Central memory CD8-positive, alpha-beta T cell (primary cell): Measurements from ENCODE around the gene CPZ.

ENCODE experiments used
- ATAC-seq: fragments of 150-1000 bp; cut with Tn5 transposase; replicated peaks from 2 replicates; pipeline ENCODE4 v1.10.0; 2022; ENCODE audit warnings: mild to moderate bottlenecking, moderate FRiP score, moderate number of reproducible peaks; ENCODE audit not compliant: poor library complexity, severe bottlenecking; ENCODE audit errors: extremely low read depth
- DNase-seq, 2 donors: peaks; one replicate each; pipeline ENCODE4 v3.0.0; 2021; ENCODE audit warnings: low spot score in 2 of 2
- H3K27ac Mint-ChIP-seq: one replicate; pipeline ENCODE4 v1.8.0; 2022; ENCODE audit warnings: low read depth, mild to moderate bottlenecking, moderate library complexity, mixed read lengths
- H3K27me3 Mint-ChIP-seq: one replicate; pipeline ENCODE4 v1.8.0; 2022; ENCODE audit warnings: mixed read lengths
- H3K36me3 Mint-ChIP-seq: one replicate; pipeline ENCODE4 v1.8.0; 2022; ENCODE audit warnings: mild to moderate bottlenecking, moderate library complexity, mixed read lengths; ENCODE audit not compliant: insufficient read depth
- H3K4me1 Mint-ChIP-seq: one replicate; pipeline ENCODE4 v1.8.0; 2022; ENCODE audit warnings: mixed read lengths
- H3K4me3 Mint-ChIP-seq: one replicate; pipeline ENCODE4 v1.8.0; 2022; ENCODE audit warnings: mild to moderate bottlenecking, moderate library complexity, mixed read lengths
- H3K9me3 Mint-ChIP-seq: one replicate; pipeline ENCODE4 v1.8.0; 2022; ENCODE audit warnings: mixed read lengths

Gene CPZ

DNA sequence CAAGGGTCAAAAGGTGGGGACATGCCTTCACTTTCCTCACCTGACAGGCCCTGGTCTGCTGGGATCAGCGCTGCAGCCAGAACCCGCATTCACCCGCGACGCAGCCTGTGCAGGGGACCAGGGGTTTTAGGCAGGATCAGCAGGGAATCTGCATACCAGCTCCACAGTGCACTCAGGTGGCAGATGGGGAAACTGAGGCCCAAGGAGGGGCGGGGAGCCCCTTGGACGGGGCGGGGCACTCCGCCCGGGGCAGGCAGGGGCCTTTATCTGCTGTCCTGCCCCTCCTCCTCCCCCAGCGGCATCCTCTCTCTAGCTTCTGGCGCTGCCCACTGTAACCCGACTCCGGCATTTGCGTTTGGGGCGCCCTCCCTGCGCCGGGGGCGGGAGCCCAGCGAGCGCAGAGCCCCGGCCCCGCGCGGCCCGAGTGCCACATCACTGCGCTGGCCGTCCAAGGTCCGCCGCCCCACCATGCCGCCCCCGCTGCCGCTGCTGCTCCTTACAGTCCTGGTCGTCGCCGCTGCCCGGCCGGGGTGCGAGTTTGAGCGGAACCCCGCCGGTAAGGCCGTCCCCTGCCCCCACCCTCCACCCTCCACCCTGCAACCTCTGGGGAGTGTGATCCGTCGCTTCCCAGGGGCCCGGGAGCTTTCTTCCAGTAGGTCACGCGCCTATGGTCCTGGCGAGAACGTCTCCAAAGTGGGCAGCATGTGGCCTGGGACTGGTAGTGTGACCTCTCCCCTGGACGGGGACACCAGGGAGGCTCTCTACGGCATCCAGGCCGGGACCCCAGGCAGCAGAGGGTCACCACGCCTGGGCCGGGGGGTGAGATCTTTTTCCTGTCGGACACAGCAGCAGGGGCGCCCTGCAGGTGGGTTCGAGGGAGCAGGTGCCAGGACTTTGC, at the start of gene CPZ:
Gene CPZ (plus strand): TSS at position 400 of the 898 bp plus-strand sequence. CDS start 69 bp downstream, at position 469.
- no peaks in the 10 kb centered on the region for H3K9me3 Mint-ChIP-seq
- H3K27ac Mint-ChIP-seq = no peak within 1 kb of the TSS
- no peak for ATAC-seq
- DNase-seq = no peak
- H3K27me3 Mint-ChIP-seq = peaks cover 46% of the 10 kb centered on the region
- no peak within 1 kb of the TSS for H3K4me3 Mint-ChIP-seq
- H3K36me3 Mint-ChIP-seq = peaks cover 2% of the 10 kb centered on the region
- H3K4me1 Mint-ChIP-seq = no peaks in the 10 kb centered on the region

DNA sequence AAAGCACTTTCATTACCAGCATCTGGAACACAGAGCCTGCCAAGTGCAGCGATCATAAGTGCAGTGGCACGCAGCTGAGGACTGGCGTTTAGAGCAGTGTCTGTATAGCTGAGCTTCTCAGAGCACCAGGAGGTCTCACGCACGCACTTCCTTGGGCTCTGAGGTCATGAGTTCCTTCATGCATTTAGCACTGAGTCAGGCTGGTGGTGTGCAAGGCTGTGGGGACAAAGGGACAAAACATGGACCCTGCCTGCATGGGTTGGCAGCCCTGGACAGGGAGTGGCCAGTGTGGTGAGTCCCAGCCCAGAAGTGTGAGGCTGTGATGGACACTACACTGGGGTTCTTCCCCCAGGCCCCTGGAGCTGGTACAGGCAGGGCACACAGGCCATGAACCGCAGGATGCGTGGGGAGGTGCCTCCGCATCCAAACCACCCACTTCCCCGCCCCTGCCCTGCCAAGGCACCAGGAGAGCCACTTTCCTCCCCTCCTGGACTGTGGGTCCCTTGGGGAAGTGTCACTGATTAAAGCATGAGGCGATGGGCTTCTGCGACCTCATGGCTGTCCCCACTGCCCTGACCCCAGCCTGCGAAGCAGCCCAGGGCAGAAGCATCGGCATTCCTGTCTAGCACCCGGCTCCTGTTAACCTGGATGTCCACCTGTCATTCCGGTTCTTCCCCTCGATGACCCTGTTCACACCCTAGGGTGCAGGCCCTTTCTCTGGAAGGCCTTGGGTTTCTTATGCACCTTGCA, 49.6 kb upstream of the CPZ start:
- Mint-ChIP-seq H3K27me3 (peaks cover 42% of the 10 kb centered on the region), H3K4me1 (no peaks in the 10 kb centered on the region), H3K27ac (no peak overlapping the region), H3K36me3 (no peaks in the 10 kb centered on the region), H3K4me3 (no peak overlapping the region), H3K9me3 (no peaks in the 10 kb centered on the region)
- no peak for DNase-seq
- no peak for ATAC-seq

DNA sequence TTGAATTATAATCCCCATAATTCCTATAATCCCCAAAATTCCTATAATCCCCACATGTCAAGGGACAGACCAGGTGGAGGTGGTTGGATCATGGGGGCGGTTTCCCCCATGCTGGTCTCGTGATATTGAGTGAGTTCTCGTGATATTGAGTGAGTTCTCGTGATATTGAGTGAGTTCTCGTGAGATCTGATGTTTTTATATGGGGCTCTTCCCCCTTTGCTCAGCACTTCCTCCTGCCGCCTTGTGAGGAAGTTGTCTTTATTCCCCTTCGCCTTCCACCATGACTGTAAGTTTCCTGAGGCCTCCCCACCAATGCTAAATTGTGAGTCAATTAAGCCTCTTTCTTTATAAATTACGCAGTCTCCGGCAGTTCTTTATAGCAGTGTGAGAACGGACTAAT, 48.9 kb upstream of the CPZ start:
- ATAC-seq (no peak), DNase-seq (no peak)
- Mint-ChIP-seq H3K36me3 (no peaks in the 10 kb centered on the region), H3K4me1 (no peaks in the 10 kb centered on the region), H3K27ac (no peak overlapping the region), H3K27me3 (peaks cover 36% of the 10 kb centered on the region), H3K9me3 (no peaks in the 10 kb centered on the region), H3K4me3 (no peak overlapping the region)

- no peaks in the 10 kb centered on the region for H3K4me1 Mint-ChIP-seq
- no peaks in the 10 kb centered on the region for H3K36me3 Mint-ChIP-seq
- H3K27me3 Mint-ChIP-seq = peaks cover 36% of the 10 kb centered on the region
- H3K27ac Mint-ChIP-seq = no peak overlapping the region
- DNase-seq (no peak), ATAC-seq (no peak)
- no peaks in the 10 kb centered on the region for H3K9me3 Mint-ChIP-seq
- H3K4me3 Mint-ChIP-seq = no peak overlapping the region
Measured at GRCh38 chr4:8544282-8544681, 48.3 kb upstream of the CPZ start.

- no peak for DNase-seq
- H3K9me3 Mint-ChIP-seq = no peaks in the 10 kb centered on the region
Measured at GRCh38 chr4:8544741-8545438, 47.7 kb upstream of the CPZ start.

DNA sequence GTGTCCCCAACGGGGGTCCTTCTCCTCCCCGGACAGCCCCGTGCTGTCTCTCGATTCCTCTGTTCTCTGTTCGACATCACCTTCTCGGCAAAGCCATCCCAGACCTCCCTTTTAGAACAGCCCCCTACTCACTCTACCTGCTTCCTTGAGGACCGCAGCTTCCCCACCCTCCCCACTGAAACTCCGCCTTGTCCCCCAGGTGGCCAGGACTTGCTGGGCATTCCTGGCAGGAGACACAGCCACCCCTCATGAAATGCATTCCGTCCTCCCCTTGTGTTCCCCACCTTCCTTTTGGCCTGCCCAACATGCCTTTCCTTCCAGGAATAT, 47.2 kb upstream of the CPZ start:
- ATAC-seq = no peak
- H3K9me3 Mint-ChIP-seq = no peaks in the 10 kb centered on the region
- H3K36me3 Mint-ChIP-seq = no peaks in the 10 kb centered on the region
- H3K27me3 Mint-ChIP-seq = peaks cover 36% of the 10 kb centered on the region
- no peak overlapping the region for H3K27ac Mint-ChIP-seq
- no peaks in the 10 kb centered on the region for H3K4me1 Mint-ChIP-seq
- H3K4me3 Mint-ChIP-seq = no peak overlapping the region
- DNase-seq = no peak

More at GRCh38 chr4:8544741-8545438, 47.7 kb upstream of the CPZ start:
- ATAC-seq = no peak
- Mint-ChIP-seq H3K27ac (no peak overlapping the region), H3K4me1 (no peaks in the 10 kb centered on the region), H3K4me3 (no peak overlapping the region), H3K27me3 (peaks cover 36% of the 10 kb centered on the region), H3K36me3 (no peaks in the 10 kb centered on the region)

DNA sequence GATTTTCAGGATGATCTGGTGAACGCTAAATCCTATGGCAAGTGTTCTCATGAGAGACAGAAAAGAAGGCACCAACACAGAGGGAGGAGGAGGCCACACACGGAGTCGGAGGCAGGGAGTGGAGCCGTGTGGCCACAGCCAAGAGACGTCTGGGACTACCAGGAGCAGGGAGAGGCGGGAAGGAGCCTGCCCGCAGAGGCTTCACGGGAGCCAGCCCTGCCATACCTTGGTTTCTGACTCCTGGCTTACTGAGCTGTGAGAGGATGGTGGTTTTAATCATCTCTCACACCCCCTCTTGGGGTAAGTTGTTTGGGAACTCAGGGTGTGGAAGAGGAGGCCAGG, 45.8 kb upstream of the CPZ start:
- no peaks in the 10 kb centered on the region for H3K4me1 Mint-ChIP-seq
- peaks cover 36% of the 10 kb centered on the region for H3K27me3 Mint-ChIP-seq
- no peaks in the 10 kb centered on the region for H3K36me3 Mint-ChIP-seq
- no peak overlapping the region for H3K4me3 Mint-ChIP-seq
- H3K9me3 Mint-ChIP-seq = no peaks in the 10 kb centered on the region
- H3K27ac Mint-ChIP-seq = no peak overlapping the region
- ATAC-seq (no peak), DNase-seq (no peak)

- Mint-ChIP-seq H3K9me3 (no peaks in the 10 kb centered on the region), H3K27me3 (peaks cover 36% of the 10 kb centered on the region)
- no peak for DNase-seq
Measured at GRCh38 chr4:8547108-8547911, 45.3 kb upstream of the CPZ start.

GRCh38 chr4:8547912-8548730, 44.4 kb upstream of the CPZ start:
- no peak for ATAC-seq
- H3K4me3 Mint-ChIP-seq = no peak overlapping the region
- H3K27me3 Mint-ChIP-seq = peaks cover 36% of the 10 kb centered on the region
- H3K36me3 Mint-ChIP-seq = no peaks in the 10 kb centered on the region
- no peak for DNase-seq
- no peaks in the 10 kb centered on the region for H3K9me3 Mint-ChIP-seq
- no peaks in the 10 kb centered on the region for H3K4me1 Mint-ChIP-seq
- no peak overlapping the region for H3K27ac Mint-ChIP-seq

More at GRCh38 chr4:8547108-8547911, 45.3 kb upstream of the CPZ start:
- Mint-ChIP-seq H3K27ac (no peak overlapping the region), H3K36me3 (no peaks in the 10 kb centered on the region), H3K4me1 (no peaks in the 10 kb centered on the region), H3K4me3 (no peak overlapping the region)
- no peak for ATAC-seq

- ATAC-seq = no peak
- Mint-ChIP-seq H3K4me3 (no peak overlapping the region), H3K9me3 (no peaks in the 10 kb centered on the region), H3K36me3 (no peaks in the 10 kb centered on the region), H3K4me1 (no peaks in the 10 kb centered on the region), H3K27me3 (peaks cover 36% of the 10 kb centered on the region), H3K27ac (no peak overlapping the region)
- no peak for DNase-seq
Measured at GRCh38 chr4:8548731-8549351, 43.7 kb upstream of the CPZ start.

- Mint-ChIP-seq H3K27ac (no peak overlapping the region), H3K9me3 (no peaks in the 10 kb centered on the region), H3K36me3 (no peaks in the 10 kb centered on the region), H3K4me1 (no peaks in the 10 kb centered on the region), H3K4me3 (no peak overlapping the region), H3K27me3 (peaks cover 30% of the 10 kb centered on the region)
- no peak for DNase-seq
- ATAC-seq = no peak
Measured at GRCh38 chr4:8549352-8549931, 43.1 kb upstream of the CPZ start.
